ENCODE results near the gene SLC12A7. TPM values are rescaled to one million over a fixed set of nuclear protein-coding genes. Genes with fewer than 3 reads are reported as not detected.
"Not testable (repeated sequence)": the region's sequence is repeated elsewhere in the genome, so short reads cannot be mapped to it uniquely, and the experiment has no call there.

SLC12A7 gene
- total RNA-seq, 1 experiment from 2014 or later: 207 TPM

DNA sequence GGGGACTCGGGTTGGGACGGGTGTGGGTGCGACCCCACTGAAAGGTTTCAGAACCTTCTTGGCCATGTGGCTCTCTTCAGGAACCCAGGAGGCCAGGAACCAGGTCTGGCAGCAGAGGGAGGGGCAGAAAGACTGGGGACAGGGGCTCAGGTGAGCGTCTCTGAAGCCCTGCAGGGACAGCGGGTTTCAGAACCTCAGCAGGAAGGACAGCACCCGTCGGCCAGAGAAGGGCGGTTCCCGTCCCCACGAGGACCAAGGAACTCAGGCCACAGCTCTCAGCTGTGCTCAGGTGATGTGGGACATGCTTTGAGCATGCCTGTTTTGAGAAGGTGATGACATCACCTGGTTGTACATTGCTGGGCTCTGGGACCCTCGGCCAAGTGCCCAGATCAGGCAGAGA lies 25.7 kb downstream of the SLC12A7 start:
- no peak overlapping the region for H3K4me2 ChIP-seq
- no peak overlapping the region for H3K27ac ChIP-seq
- peaks cover 6% of the 10 kb centered on the region; the same call in 1 of the 2 replicates for H3F3A ChIP-seq (ENCODE audit: insufficient read depth, low read depth)
- no peaks in the 10 kb centered on the region for H3K27me3 ChIP-seq (ENCODE audit: insufficient read depth, low read depth)
- TF ChIP-seq EZH2 (IDR thresholded peaks at IDR 0.05; ENCODE audit: low read depth): no peak
- TF ChIP-seq, protein P1, sequence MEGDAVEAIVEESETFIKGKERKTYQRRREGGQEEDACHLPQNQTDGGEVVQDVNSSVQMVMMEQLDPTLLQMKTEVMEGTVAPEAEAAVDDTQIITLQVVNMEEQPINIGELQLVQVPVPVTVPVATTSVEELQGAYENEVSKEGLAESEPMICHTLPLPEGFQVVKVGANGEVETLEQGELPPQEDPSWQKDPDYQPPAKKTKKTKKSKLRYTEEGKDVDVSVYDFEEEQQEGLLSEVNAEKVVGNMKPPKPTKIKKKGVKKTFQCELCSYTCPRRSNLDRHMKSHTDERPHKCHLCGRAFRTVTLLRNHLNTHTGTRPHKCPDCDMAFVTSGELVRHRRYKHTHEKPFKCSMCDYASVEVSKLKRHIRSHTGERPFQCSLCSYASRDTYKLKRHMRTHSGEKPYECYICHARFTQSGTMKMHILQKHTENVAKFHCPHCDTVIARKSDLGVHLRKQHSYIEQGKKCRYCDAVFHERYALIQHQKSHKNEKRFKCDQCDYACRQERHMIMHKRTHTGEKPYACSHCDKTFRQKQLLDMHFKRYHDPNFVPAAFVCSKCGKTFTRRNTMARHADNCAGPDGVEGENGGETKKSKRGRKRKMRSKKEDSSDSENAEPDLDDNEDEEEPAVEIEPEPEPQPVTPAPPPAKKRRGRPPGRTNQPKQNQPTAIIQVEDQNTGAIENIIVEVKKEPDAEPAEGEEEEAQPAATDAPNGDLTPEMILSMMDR (conservative IDR thresholded peaks at IDR 0.05): no peak
- no peaks in the 10 kb centered on the region; the same call in 1 of the 2 replicates for H3K36me3 ChIP-seq (ENCODE audit: low read depth)
- BruUV-seq (replicated peaks): no TSS peak
- no peak overlapping the region for H3K4me3 ChIP-seq
- ChIA-PET CTCF (no interaction called here), POLR2A (ENCODE audit: unreplicated experiment) (no interaction called here)
- intact Hi-C loops (cut with micrococcal nuclease; ENCODE audit: unreplicated experiment): no loop called here
- no peaks in the 10 kb centered on the region for H3K4me1 ChIP-seq (replicated peaks; ENCODE audit: insufficient read depth)
- no peak overlapping the region for H2AFZ ChIP-seq
- DNase-seq: no peak
- no peaks in the 10 kb centered on the region for H3K9me3 ChIP-seq (ENCODE audit: insufficient read depth, low read depth)
- peaks cover 32% of the 10 kb centered on the region for H4K20me1 ChIP-seq (ENCODE audit: insufficient read depth)
- no peaks in the 10 kb centered on the region for H3K79me2 ChIP-seq (ENCODE audit: low read depth)
- no peaks in the 10 kb centered on the region for H3K9me2 ChIP-seq (ENCODE audit: insufficient read depth)

DNA sequence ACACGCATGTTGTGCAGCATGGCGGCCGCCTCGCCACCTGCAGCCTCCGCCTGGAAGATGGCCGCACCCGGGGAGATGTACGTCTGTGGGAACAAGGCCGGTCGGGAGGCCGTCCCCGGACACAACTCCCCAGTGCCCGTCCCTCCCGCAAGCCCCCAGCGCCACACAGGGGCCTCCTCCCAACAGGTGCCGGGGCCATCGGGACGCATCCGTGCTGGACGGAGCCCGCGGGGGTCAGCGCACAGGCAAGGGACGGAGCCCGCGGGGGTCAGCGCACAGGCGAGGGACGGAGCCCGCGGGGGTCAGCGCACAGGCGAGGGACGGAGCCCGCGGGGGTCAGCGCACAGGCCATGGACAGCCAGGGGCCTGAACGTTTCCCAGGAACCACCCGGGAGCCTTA lies 26.5 kb downstream of the SLC12A7 start:
- ChIA-PET CTCF (no interaction called here), POLR2A (ENCODE audit: unreplicated experiment) (no interaction called here)
- intact Hi-C loops (cut with micrococcal nuclease; ENCODE audit: unreplicated experiment): no loop called here
- H3K79me2 ChIP-seq (ENCODE audit: low read depth): no peaks in the 10 kb centered on the region
- H2AFZ ChIP-seq: no peak overlapping the region
- no TSS peak for BruUV-seq (replicated peaks)
- H3K36me3 ChIP-seq (ENCODE audit: low read depth): no peaks in the 10 kb centered on the region; the same call in 1 of the 2 replicates
- no peak overlapping the region for H3K4me3 ChIP-seq
- no peak overlapping the region for H3K27ac ChIP-seq
- no peaks in the 10 kb centered on the region for H3K27me3 ChIP-seq (ENCODE audit: insufficient read depth, low read depth)
- no peak overlapping the region for H3K4me2 ChIP-seq
- TF ChIP-seq, protein P1 (conservative IDR thresholded peaks at IDR 0.05): no peak
- no peak for TF ChIP-seq EZH2 (IDR thresholded peaks at IDR 0.05; ENCODE audit: low read depth)
- peaks cover 32% of the 10 kb centered on the region for H4K20me1 ChIP-seq (ENCODE audit: insufficient read depth)
- no peaks in the 10 kb centered on the region for H3K4me1 ChIP-seq (replicated peaks; ENCODE audit: insufficient read depth)
- DNase-seq: no peak
- H3K9me3 ChIP-seq (ENCODE audit: insufficient read depth, low read depth): no peaks in the 10 kb centered on the region
- no peaks in the 10 kb centered on the region for H3K9me2 ChIP-seq (ENCODE audit: insufficient read depth)
- peaks cover 6% of the 10 kb centered on the region; the same call in 1 of the 2 replicates for H3F3A ChIP-seq (ENCODE audit: insufficient read depth, low read depth)

DNA sequence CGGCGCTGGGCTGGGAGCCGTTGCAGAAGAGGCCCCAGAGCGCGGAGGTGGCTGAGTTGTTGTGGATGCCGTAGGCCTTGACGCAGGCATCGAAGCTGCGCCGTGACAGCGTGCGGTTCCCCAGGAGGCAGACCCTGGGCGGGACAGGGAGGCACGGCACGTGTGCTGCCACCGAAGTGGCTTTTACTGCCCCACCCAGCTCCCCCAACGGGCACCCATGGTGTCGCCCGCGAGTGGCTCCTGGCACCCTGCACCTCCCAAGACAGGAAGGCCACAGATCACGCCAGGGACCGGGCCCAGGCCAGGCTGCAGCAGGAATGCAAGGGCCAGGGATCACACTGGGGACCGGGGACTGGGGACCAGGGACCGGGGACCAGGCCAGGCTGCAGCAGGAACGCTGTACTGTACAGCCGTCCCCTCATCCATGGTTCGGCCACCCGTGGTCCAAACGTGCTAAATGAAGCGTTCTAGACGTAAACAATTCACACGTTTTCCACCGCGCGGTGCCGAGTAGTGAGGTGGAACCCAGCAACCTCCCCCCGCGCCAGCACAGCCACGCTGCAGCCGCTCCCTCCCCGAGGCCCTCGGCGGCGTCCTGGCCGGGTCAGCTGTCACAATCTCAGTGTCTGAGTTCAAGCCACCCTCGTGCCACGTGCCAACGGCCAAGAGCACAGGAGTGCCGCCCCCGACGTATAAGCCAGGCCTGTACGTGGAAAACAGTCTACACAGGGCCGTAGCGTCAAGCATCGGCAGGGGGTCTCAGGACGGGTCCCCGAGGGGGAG lies 27.8 kb downstream of the SLC12A7 start:
- no peak for TF ChIP-seq EZH2 (IDR thresholded peaks at IDR 0.05; ENCODE audit: low read depth)
- H4K20me1 ChIP-seq (ENCODE audit: insufficient read depth): peaks cover 32% of the 10 kb centered on the region
- no peak overlapping the region for H2AFZ ChIP-seq
- no peaks in the 10 kb centered on the region for H3K27me3 ChIP-seq (ENCODE audit: insufficient read depth, low read depth)
- DNase-seq: no peak
- BruUV-seq (replicated peaks): no TSS peak
- peaks cover 2% of the 10 kb centered on the region; the same call in 1 of the 2 replicates for H3K36me3 ChIP-seq (ENCODE audit: low read depth)
- no peak overlapping the region for H3K4me3 ChIP-seq
- H3K79me2 ChIP-seq (ENCODE audit: low read depth): no peaks in the 10 kb centered on the region
- no peaks in the 10 kb centered on the region for H3K4me1 ChIP-seq (replicated peaks; ENCODE audit: insufficient read depth)
- intact Hi-C loops (cut with micrococcal nuclease; ENCODE audit: unreplicated experiment): no loop called here
- POLR2A ChIA-PET (ENCODE audit: unreplicated experiment): no interaction called here
- no peak overlapping the region for H3K4me2 ChIP-seq
- no peak overlapping the region for H3K27ac ChIP-seq
- no peaks in the 10 kb centered on the region for H3K9me2 ChIP-seq (ENCODE audit: insufficient read depth)
- CTCF ChIA-PET: no interaction called here
- peaks cover 6% of the 10 kb centered on the region; the same call in 1 of the 2 replicates for H3F3A ChIP-seq (ENCODE audit: insufficient read depth, low read depth)
- H3K9me3 ChIP-seq (ENCODE audit: insufficient read depth, low read depth): no peaks in the 10 kb centered on the region

DNA sequence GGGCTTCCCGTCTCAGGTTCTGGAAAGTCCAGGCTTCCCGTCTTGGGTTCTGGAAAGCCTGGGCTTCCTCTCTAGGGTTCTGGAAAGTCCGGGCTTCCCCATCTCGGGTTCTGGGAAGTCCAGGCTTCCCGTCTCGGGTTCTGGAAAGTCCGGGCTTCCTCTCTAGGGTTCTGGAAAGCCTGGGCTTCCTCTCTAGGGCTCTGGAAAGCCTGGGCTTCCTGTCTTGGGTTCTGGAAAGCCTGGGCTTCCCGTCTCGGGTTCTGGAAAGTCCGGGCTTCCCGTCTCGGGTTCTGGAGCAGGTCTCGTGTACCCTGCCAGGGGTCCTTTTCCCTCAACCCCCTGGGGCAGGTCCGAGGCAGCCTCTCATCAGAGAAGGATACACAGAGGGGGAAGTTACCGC lies 28.8 kb downstream of the SLC12A7 start:
- CTCF ChIA-PET: not testable (repeated sequence)

More for the DNA sequence above, 28.8 kb downstream of the SLC12A7 start:
- DNase-seq; BruUV-seq (replicated peaks); H3K27me3 ChIP-seq (ENCODE audit: insufficient read depth, low read depth); H3K4me2 ChIP-seq; H3K36me3 ChIP-seq (ENCODE audit: low read depth); H3K4me1 ChIP-seq (replicated peaks; ENCODE audit: insufficient read depth); H3K27ac ChIP-seq; H3K9me3 ChIP-seq (ENCODE audit: insufficient read depth, low read depth); H2AFZ ChIP-seq; intact Hi-C loops (cut with micrococcal nuclease; ENCODE audit: unreplicated experiment); H3K79me2 ChIP-seq (ENCODE audit: low read depth); POLR2A ChIA-PET (ENCODE audit: unreplicated experiment); H3K9me2 ChIP-seq (ENCODE audit: insufficient read depth); H3F3A ChIP-seq (ENCODE audit: insufficient read depth, low read depth); H3K4me3 ChIP-seq: not testable (repeated sequence)
- peaks cover 32% of the 10 kb centered on the region for H4K20me1 ChIP-seq (ENCODE audit: insufficient read depth)

All from PC-9 (cell line).